Natural killer cell (primary cell): ENCODE data around the gene CDCA7L. TPM values are rescaled to one million over a fixed set of nuclear protein-coding genes. Genes with fewer than 3 reads are reported as not detected.

ENCODE experiments used
- ATAC-seq, 3 donors: fragments of 150-1000 bp in 2 of 3; fragments of 200-7000 bp in 1 of 3; cut with Tn5 transposase; 1 replicate in 1 of 3; 2 replicates in 2 of 3; pipeline ENCODE4 v1.10.0; 2021; ENCODE audit warnings: mild to moderate bottlenecking in 2 of 3, moderate library complexity in 2 of 3
- DNase-seq, 2 donors: peaks; one replicate each; pipeline versions ENCODE4 v3.0.0 to v3.0.0-alpha.2; 2013 to 2021; ENCODE audit warnings: mixed read lengths in 1 of 2
- H3K27ac ChIP-seq: one replicate; pipeline ENCODE4 v1.5.1; 2013; ENCODE audit warnings: mild to moderate bottlenecking, low read length
- H3K27me3 ChIP-seq: one replicate; pipeline ENCODE4 v1.6.1; 2013; ENCODE audit warnings: low read length; ENCODE audit not compliant: control insufficient read depth, insufficient read depth
- H3K36me3 ChIP-seq: one replicate; pipeline ENCODE4 v1.6.1; 2013; ENCODE audit warnings: low read length; ENCODE audit not compliant: control insufficient read depth, insufficient read depth
- H3K4me1 ChIP-seq: one replicate; pipeline ENCODE4 v1.6.1; 2013; ENCODE audit warnings: low read length; ENCODE audit not compliant: control insufficient read depth, insufficient read depth
- H3K4me3 ChIP-seq: one replicate; pipeline ENCODE4 v1.5.1; 2013; ENCODE audit warnings: low read length
- H3K9me3 ChIP-seq: one replicate; pipeline ENCODE4 v1.6.1; 2013; ENCODE audit warnings: low read length; ENCODE audit not compliant: control insufficient read depth, insufficient read depth
- H3K27ac Mint-ChIP-seq, 2 donors: one replicate each; pipeline ENCODE4 v1.8.0; 2022; ENCODE audit warnings: mild to moderate bottlenecking in 2 of 2, mixed read lengths in 2 of 2, moderate library complexity in 1 of 2
- H3K27me3 Mint-ChIP-seq, 2 donors: one replicate each; pipeline ENCODE4 v1.8.0; 2022; ENCODE audit warnings: low read depth in 2 of 2, mixed read lengths in 2 of 2
- H3K36me3 Mint-ChIP-seq: one replicate; pipeline ENCODE4 v1.8.0; 2022; ENCODE audit warnings: mixed read lengths
- H3K4me1 Mint-ChIP-seq, 2 donors: one replicate each; pipeline ENCODE4 v1.8.0; 2022; ENCODE audit warnings: mixed read lengths in 2 of 2
- H3K4me3 Mint-ChIP-seq: one replicate; pipeline ENCODE4 v1.8.0; 2022; ENCODE audit warnings: mild to moderate bottlenecking, moderate library complexity, mixed read lengths
- H3K9me3 Mint-ChIP-seq, 2 donors: one replicate each; pipeline ENCODE4 v1.8.0; 2022; ENCODE audit warnings: mixed read lengths in 2 of 2
- CTCF ChIP-seq: fragments of 200-600 bp; IDR thresholded peaks from one replicate; pipeline ENCODE4 v1.8.0; 2022; ENCODE audit warnings: antibody characterized with exemption
- whole genome bisulfite sequencing: methylation state at CpG from one replicate; pipeline ENCODE4 v1.1.7; 2013; ENCODE audit warnings: missing lambda C conversion rate; ENCODE audit not compliant: insufficient coverage; 5-methylcytosine and 5-hydroxymethylcytosine counted together
- intact Hi-C: fragments of 100-400 bp; cut with micrococcal nuclease; formaldehyde crosslinking; loops from one replicate; pipeline ENCODE4 v1.14.2; 2022
- total RNA-seq, 4 donors: library from RNA; stranded (reverse); fragments of 120-200 nt in 1 of 4; gene quantifications; one replicate each; pipeline versions ENCODE4 v1.2.3 to v1.2.4, GENCODE V29; 2013 to 2022

CDCA7L gene
- total RNA-seq, 3 donors from 2014 or later (not counting 1 experiment from before 2014, with no cell fraction given): 3.1 to 5.0 (median 4.5) TPM

GRCh38 chr7:21912305-21912704, 33.4 kb downstream of the CDCA7L start:
- Histone ChIP-seq H3K36me3 (no peaks in the 10 kb centered on the region), H3K9me3 (no peaks in the 10 kb centered on the region), H3K27me3 (no peaks in the 10 kb centered on the region), H3K4me1 (no peaks in the 10 kb centered on the region), H3K27ac (no peak overlapping the region), H3K4me3 (no peak overlapping the region)
- Mint-ChIP-seq H3K27me3 (no peaks in the 10 kb centered on the region), H3K36me3 (no peaks in the 10 kb centered on the region), H3K9me3 (no peaks in the 10 kb centered on the region), H3K4me1 (no peaks in the 10 kb centered on the region), H3K4me3 (no peak overlapping the region), H3K27ac (no peak overlapping the region)
- no peak for ATAC-seq
- no peak for TF ChIP-seq CTCF
- WGBS: 94% methylated on average over 7 of the region's 7 CpGs
- no peak for DNase-seq
- intact Hi-C loops: no loop called here

GRCh38 chr7:21911341-21911875, 34.3 kb downstream of the CDCA7L start:
- 88% methylated on average over 5 of the region's 8 CpGs for WGBS
- no peaks in the 10 kb centered on the region for H3K36me3 ChIP-seq
- no peak for TF ChIP-seq CTCF
- DNase-seq (no peak), ATAC-seq (no peak)
- H3K4me3 ChIP-seq: no peak overlapping the region
- Mint-ChIP-seq H3K4me3 (no peak overlapping the region), H3K4me1 (no peaks in the 10 kb centered on the region), H3K27me3 (no peaks in the 10 kb centered on the region), H3K9me3 (no peaks in the 10 kb centered on the region), H3K36me3 (no peaks in the 10 kb centered on the region), H3K27ac (no peak overlapping the region)
- H3K27ac ChIP-seq: no peak overlapping the region
- H3K27me3 ChIP-seq: no peaks in the 10 kb centered on the region
- H3K9me3 ChIP-seq: no peaks in the 10 kb centered on the region
- H3K4me1 ChIP-seq: no peaks in the 10 kb centered on the region
- intact Hi-C loops: no loop called here

GRCh38 chr7:21910253-21910652, 35.4 kb downstream of the CDCA7L start:
- no peaks in the 10 kb centered on the region for H3K27me3 ChIP-seq
- 96% methylated on average over 6 of the region's 6 CpGs for WGBS
- no peak overlapping the region for H3K4me3 Mint-ChIP-seq
- no peaks in the 10 kb centered on the region for H3K4me1 ChIP-seq
- no peak for TF ChIP-seq CTCF
- no peak for DNase-seq
- H3K27me3 Mint-ChIP-seq: no peaks in the 10 kb centered on the region
- H3K9me3 ChIP-seq: no peaks in the 10 kb centered on the region
- H3K9me3 Mint-ChIP-seq: no peaks in the 10 kb centered on the region
- no peaks in the 10 kb centered on the region for H3K36me3 Mint-ChIP-seq
- no peaks in the 10 kb centered on the region for H3K4me1 Mint-ChIP-seq
- no peak for ATAC-seq
- no peaks in the 10 kb centered on the region for H3K36me3 ChIP-seq
- no peak overlapping the region for H3K4me3 ChIP-seq
- H3K27ac ChIP-seq: no peak overlapping the region
- intact Hi-C loops: no loop called here
- no peak overlapping the region for H3K27ac Mint-ChIP-seq

- no peaks in the 10 kb centered on the region for H3K27me3 ChIP-seq
- no peak for TF ChIP-seq CTCF
- H3K4me1 ChIP-seq: no peaks in the 10 kb centered on the region
- no peak overlapping the region for H3K4me3 ChIP-seq
- no peak for ATAC-seq
- no peak for DNase-seq
- WGBS: 90% methylated on average over 5 of the region's 5 CpGs
- Mint-ChIP-seq H3K4me3 (no peak overlapping the region), H3K27me3 (no peaks in the 10 kb centered on the region), H3K27ac (no peak overlapping the region), H3K4me1 (no peaks in the 10 kb centered on the region), H3K9me3 (no peaks in the 10 kb centered on the region), H3K36me3 (no peaks in the 10 kb centered on the region)
- no peak overlapping the region for H3K27ac ChIP-seq
- intact Hi-C loops: no loop called here
- no peaks in the 10 kb centered on the region for H3K36me3 ChIP-seq
- no peaks in the 10 kb centered on the region for H3K9me3 ChIP-seq
Observed at GRCh38 chr7:21908746-21909145, 37.0 kb downstream of the CDCA7L start.
